Ascending aorta (tissue), 2 donors: ENCODE results near the gene ABCG2. TPM values are rescaled to one million over a fixed set of nuclear protein-coding genes. Genes with fewer than 3 reads are reported as not detected.
A peak's percentile ranks its signal among the peaks of the same experiment; 100 is the strongest.

Experiments
- DNase-seq, 2 donors: peaks; one replicate each; pipeline ENCODE4 v3.0.0-alpha.2; 2019; ENCODE audit warnings: low spot score in 2 of 2
- H3K27ac ChIP-seq, 2 donors: fragments of 200-600 bp; sonication (generic); one replicate each; pipeline ENCODE4 v1.5.1; 2016 to 2017; ENCODE audit warnings: mild to moderate bottlenecking in 1 of 2
- H3K27me3 ChIP-seq: fragments of 200-600 bp; sonication (generic); one replicate; pipeline ENCODE4 v1.5.1; 2017
- H3K36me3 ChIP-seq, 2 donors: fragments of 200-600 bp; sonication (generic); one replicate each; pipeline ENCODE4 v1.5.1; 2016
- H3K4me1 ChIP-seq, 2 donors: fragments of 200-600 bp; sonication (generic); one replicate each; pipeline ENCODE4 v1.5.1; 2016 to 2017; ENCODE audit warnings: mild to moderate bottlenecking in 1 of 2
- H3K4me3 ChIP-seq, 2 donors: fragments of 200-600 bp; sonication (generic); one replicate each; pipeline ENCODE4 v1.5.1; 2016 to 2017; ENCODE audit warnings: mild to moderate bottlenecking in 1 of 2
- H3K9me3 ChIP-seq, 2 donors: fragments of 200-600 bp; sonication (generic); one replicate each; pipeline ENCODE4 v1.5.1; 2016
- intact Hi-C: fragments of 100-400 bp; cut with DNase I; formaldehyde crosslinking; loops from one replicate; pipeline ENCODE4 v1.15.1; 2023
- total RNA-seq: library from RNA; depleted of rRNA; stranded (reverse); fragments of >200 nt; gene quantifications from one replicate; pipeline ENCODE4 v1.1.0, GENCODE V29; 2016
- TF ChIP-seq, protein P1 (sequence below), 3 experiments: fragments of 200-600 bp in 2 of 3; fragments of 450-650 bp in 1 of 3; sonication (generic) in 2 of 3; IDR thresholded peaks; one replicate each; pipeline ENCODE4 v1.5.1; 2016 to 2019; ENCODE audit warnings: antibody characterized with exemption in 3 of 3, mild to moderate bottlenecking in 1 of 3, moderate library complexity in 1 of 3

Gene ABCG2
- total RNA-seq = 6.1 TPM

DNA sequence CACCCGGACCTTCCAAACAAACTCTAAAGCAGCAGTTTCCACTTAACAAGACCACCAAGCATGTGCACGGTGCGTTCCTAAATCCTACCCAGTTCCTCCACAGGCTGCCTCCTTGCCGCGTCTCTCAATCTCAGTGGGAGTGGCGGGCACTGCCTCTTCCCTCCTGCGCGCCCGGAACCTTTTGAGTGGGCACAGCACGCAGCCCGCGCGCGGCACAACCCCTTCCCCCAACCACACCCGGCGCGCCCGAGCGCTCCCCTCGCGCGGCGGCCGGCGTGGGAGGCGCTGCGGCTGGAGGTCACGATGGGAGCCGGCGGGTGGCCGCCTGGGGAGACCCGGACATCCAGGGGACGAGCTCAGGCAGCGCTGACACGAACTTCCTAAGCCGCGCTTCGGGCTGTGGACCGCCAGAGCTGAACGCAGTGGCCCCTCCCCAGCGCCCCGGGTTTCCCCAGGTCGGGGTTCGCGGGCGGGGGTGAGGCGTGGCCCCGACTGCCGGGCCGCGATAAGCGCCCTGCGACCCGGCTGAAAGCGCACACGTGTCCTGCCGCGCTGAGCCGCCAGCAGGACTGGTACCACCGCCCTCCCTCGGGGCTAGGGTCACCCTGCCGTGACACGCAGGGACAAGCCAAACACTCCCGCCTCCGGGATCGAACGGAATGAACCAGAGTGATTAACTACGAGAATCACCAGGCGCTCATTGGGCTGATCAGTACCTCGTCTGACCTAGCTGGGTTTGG lies at the start of gene ABCG2:
Gene ABCG2, minus strand, starts transcription at position 151 of the 740 bp plus-strand sequence. CDS start 18,644 bp downstream, outside the sequence.
- intact Hi-C loops = no loop called here
- Histone ChIP-seq H3K4me3 (peak within 1 kb of the TSS; percentile 52 to 84), H3K9me3 (no peaks in the 10 kb centered on the region), H3K27ac (no peak within 1 kb of the TSS), H3K27me3 (no peaks in the 10 kb centered on the region), H3K4me1 (no peaks in the 10 kb centered on the region), H3K36me3 (no peaks in the 10 kb centered on the region)
- TF ChIP-seq, protein P1, sequence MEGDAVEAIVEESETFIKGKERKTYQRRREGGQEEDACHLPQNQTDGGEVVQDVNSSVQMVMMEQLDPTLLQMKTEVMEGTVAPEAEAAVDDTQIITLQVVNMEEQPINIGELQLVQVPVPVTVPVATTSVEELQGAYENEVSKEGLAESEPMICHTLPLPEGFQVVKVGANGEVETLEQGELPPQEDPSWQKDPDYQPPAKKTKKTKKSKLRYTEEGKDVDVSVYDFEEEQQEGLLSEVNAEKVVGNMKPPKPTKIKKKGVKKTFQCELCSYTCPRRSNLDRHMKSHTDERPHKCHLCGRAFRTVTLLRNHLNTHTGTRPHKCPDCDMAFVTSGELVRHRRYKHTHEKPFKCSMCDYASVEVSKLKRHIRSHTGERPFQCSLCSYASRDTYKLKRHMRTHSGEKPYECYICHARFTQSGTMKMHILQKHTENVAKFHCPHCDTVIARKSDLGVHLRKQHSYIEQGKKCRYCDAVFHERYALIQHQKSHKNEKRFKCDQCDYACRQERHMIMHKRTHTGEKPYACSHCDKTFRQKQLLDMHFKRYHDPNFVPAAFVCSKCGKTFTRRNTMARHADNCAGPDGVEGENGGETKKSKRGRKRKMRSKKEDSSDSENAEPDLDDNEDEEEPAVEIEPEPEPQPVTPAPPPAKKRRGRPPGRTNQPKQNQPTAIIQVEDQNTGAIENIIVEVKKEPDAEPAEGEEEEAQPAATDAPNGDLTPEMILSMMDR (IDR thresholded peaks at IDR 0.05) = no peak
- DNase-seq = peak in 1 of 2 donors; percentile 65

DNA sequence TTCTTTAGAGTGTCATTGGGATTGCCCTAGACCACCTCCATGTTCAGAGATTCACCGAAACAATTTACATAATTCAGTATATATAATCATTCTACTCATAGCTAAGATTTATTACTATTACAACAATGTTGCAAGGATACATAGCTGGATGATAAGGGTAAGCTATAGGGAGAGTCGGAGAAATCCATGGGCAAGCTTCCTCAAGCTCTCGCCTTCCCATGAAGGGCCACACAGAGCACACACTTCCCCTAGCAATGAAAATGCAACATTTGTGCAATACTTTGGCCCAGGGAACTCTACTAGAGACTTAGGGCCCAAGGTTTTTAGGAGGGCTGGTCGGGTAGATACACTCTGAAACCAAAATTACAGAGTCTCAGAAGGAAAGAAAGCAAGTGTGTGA lies 49.7 kb upstream of the ABCG2 start:
- H3K27ac ChIP-seq = no peak overlapping the region
- TF ChIP-seq, protein P1 (IDR thresholded peaks at IDR 0.05) = no peak
- H3K9me3 ChIP-seq = no peaks in the 10 kb centered on the region
- H3K4me3 ChIP-seq = no peak overlapping the region
- DNase-seq = no peak
- no peaks in the 10 kb centered on the region for H3K36me3 ChIP-seq
- intact Hi-C loops = loop anchor here (5.0 kb wide), 1 partner anchor 176 kb away; no protein-coding TSS in a partner anchor
- H3K27me3 ChIP-seq = no peaks in the 10 kb centered on the region
- H3K4me1 ChIP-seq = peaks cover 0 to 3% of the 10 kb centered on the region in 2 donors

DNA sequence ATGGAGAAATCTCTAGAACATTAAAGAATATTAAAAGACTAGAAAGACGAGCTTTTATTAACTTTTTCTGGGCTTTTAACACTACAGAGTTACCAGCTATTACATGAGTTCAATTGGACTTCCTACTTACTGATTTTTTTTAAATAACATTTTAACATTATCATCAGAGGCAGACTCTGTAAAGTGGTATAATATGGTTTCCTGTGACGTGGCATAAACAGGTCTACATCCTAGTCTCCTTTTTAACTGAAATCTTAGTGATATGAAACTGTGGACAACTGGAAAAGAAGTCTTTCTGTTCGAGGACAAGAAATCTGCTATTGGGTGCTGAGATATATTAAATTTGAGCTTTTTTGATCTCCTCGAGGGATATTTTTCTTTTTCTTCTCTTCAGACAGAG lies 48.7 kb upstream of the ABCG2 start:
- Histone ChIP-seq H3K4me1 (peaks cover 0 to 3% of the 10 kb centered on the region in 2 donors), H3K27ac (no peak overlapping the region), H3K4me3 (no peak overlapping the region), H3K9me3 (no peaks in the 10 kb centered on the region), H3K36me3 (no peaks in the 10 kb centered on the region), H3K27me3 (no peaks in the 10 kb centered on the region)
- intact Hi-C loops = loop anchor here (5.0 kb wide), 1 partner anchor 175 kb away; no protein-coding TSS in a partner anchor
- DNase-seq = no peak
- TF ChIP-seq, protein P1 (IDR thresholded peaks at IDR 0.05) = no peak

DNA sequence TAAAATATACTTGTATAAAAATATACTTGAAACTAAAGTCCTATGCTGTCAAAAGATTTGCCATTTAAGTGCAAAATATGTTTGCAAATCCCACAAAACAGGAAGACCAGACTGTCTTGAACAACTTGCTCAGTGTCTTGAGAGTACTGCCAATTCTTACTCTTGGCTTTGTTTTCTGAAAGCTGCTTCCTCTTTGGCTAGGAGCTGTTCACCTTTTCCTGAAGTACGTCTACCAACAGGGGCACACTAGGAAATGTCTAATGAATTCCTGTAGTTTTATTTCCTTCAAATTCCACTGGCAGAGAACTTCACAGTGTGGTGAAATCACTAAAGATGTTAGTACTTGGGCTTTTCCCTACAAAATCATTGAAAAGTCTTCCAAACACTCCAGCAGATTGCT lies 46.4 kb upstream of the ABCG2 start:
- intact Hi-C loops = loop anchor here (5.0 kb wide), 1 partner anchor 173 kb away; no protein-coding TSS in a partner anchor
- Histone ChIP-seq H3K4me3 (no peak overlapping the region), H3K27ac (no peak overlapping the region), H3K27me3 (no peaks in the 10 kb centered on the region), H3K4me1 (no peaks in the 10 kb centered on the region), H3K36me3 (no peaks in the 10 kb centered on the region), H3K9me3 (no peaks in the 10 kb centered on the region)
- TF ChIP-seq, protein P1 (IDR thresholded peaks at IDR 0.05) = no peak
- no peak for DNase-seq

DNA sequence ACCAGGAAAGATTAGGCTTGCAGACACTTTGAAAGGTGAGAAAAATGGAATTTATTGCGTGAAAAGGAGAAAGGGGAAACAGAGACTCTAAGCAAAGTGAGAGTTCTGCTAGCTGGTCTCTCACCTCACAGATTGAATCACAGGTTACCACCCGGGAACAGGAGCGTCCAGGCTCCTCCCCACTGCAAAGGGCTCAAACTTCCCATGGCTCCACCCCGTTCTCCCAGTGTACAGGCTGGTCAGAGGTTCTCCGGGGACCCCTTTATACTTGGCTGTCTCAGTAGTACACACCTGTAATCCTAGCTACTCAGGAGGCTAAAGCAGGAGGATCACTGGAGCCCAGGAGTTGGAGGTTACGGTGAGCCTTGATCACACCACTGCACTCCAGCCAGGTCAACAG lies 44.0 kb upstream of the ABCG2 start:
- intact Hi-C loops = no loop called here
- Histone ChIP-seq H3K36me3 (no peaks in the 10 kb centered on the region), H3K4me3 (no peak overlapping the region), H3K27ac (no peak overlapping the region), H3K27me3 (no peaks in the 10 kb centered on the region), H3K4me1 (no peaks in the 10 kb centered on the region), H3K9me3 (no peaks in the 10 kb centered on the region)
- DNase-seq = no peak
- TF ChIP-seq, protein P1 (IDR thresholded peaks at IDR 0.05) = no peak
